Measurements from ENCODE around the gene SLC4A2. TPM values are rescaled to one million over a fixed set of nuclear protein-coding genes. Genes with fewer than 3 reads are reported as not detected.

SLC4A2 gene
- total RNA-seq, 1 donor from 2014 or later = 74.2 TPM

- DNase-seq (ENCODE audit: low spot score) = no peak
These were observed 3.8 kb downstream of the SLC4A2 start for GRCh38 chr7:151063212-151063561.

DNA sequence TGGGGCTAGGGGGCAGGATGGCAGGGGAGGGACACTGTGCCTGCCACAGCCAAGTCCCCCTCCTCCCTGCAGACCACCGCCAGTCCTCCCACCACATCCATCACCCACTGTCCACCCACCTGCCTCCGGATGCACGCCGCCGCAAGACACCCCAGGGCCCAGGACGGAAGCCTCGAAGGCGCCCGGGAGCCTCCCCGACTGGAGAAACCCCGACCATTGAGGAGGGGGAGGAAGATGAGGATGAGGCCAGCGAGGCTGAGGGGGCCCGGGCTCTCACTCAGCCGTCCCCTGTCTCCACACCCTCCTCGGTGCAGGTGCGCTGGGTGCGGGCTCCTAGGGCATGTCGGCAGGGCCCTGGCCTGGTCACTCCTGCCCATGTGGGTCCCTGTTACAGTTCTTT lies 5.1 kb downstream of the SLC4A2 start:
- no peak for DNase-seq (ENCODE audit: low spot score)

DNA sequence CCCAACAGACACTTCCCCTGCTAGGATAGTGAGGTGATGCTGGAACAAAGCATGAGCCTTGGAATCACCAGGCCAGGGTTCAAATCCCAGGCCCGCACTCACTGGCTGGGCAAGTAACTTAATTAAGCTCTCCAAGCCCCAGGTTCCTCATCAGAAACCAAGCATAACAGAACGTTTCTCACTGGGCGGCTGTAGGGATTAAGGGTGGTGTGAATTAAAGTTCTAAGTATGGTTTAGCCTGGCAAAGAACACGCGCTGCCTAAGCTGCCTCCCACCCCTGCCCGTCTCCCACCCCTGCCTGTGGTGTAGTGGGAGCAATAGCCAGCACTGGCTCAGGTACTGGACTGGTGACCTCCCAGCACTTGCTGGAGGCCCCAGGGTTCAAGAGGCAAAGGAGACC lies 5.6 kb downstream of the SLC4A2 start:
- no peak for DNase-seq (ENCODE audit: low spot score)

DNA sequence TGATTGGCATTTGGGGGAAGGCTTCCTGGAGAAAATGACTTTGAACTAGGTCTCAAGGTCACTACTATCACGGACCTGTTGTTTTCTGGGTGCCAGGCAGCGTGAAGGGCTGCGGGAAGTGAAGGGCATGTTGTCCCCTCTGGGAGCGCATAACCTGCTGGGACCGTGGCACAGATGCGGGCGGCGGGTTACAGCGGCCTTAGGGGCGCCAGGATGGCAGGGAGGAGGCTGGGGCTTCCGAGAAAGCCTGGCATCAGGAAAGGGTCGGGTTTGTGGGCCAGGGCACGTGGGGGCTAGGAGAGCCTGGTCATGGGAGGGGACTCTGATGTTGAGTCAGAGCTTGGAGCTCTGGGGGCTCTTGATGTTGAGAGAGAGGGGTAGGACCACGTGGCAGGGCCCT lies 6.1 kb downstream of the SLC4A2 start:
- DNase-seq (ENCODE audit: low spot score) = no peak

- no peak for DNase-seq (ENCODE audit: low spot score)
These were observed 7.0 kb downstream of the SLC4A2 start for GRCh38 chr7:151066273-151066974.

DNA sequence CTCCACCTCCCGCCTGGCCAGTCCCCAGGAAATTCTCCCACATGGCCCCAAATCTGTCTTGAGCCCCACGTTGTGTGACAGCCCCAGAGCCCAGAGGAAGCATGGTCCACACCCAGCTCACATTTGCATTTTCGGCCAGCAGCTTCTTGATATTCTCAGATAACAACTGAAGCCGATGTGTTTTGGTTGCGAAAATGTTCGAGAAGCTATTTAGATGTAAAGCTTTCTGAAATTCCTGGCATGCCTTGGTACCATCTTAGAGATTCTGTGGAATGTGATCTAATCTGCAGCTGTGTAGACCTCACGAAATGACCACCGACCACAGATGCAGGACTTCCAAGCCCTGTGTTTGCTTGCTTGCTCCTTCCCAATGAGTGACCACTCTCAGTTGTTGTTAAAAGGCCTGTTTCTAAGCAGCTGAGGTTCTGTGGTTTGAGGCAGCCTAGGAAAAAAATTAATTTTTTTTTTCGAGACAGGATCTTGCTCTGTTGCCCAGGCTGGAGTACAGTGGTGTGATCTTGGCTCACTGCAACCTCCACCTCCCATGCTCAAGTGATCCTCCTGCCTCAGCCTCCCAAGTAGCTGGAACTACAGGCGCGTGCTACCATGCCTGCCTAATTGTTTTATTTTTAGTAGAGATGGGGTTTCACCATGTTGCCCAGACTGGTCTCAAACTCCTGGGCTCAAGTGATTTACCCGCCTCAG lies 8.8 kb downstream of the SLC4A2 start:
- no peak for DNase-seq (ENCODE audit: low spot score)

DNA sequence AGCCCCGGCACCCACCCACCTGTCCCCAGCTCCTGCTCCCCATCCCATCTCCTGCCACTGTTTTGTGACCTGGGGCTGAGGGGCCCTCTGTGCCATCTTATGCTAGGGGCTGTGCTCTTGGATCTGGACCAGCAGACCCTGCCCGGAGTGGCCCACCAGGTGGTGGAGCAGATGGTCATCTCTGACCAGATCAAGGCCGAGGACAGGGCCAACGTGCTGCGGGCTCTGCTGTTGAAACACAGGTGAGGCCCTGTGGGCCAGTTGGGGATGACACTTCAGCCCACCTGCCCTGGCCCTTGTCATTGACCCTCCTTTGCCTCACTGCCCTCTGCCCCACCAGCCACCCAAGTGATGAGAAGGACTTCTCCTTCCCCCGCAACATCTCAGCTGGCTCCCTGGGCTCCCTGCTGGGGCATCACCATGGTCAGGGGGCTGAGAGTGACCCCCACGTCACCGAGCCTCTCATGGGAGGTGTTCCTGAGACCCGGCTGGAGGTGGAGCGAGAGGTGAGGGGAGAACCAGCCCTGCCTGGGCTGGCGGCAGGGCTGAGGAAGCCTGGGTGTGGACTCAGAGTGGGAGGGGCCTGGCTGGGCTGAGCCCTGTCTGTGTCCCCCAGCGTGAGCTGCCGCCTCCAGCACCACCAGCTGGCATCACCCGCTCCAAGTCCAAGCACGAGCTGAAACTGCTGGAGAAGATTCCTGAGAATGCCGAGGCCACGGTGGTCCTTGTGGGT lies 10.6 kb downstream of the SLC4A2 start:
- DNase-seq (ENCODE audit: low spot score) = no peak

- DNase-seq (ENCODE audit: low spot score) = no peak
These were observed 11.2 kb downstream of the SLC4A2 start for GRCh38 chr7:151070574-151070960.

DNA sequence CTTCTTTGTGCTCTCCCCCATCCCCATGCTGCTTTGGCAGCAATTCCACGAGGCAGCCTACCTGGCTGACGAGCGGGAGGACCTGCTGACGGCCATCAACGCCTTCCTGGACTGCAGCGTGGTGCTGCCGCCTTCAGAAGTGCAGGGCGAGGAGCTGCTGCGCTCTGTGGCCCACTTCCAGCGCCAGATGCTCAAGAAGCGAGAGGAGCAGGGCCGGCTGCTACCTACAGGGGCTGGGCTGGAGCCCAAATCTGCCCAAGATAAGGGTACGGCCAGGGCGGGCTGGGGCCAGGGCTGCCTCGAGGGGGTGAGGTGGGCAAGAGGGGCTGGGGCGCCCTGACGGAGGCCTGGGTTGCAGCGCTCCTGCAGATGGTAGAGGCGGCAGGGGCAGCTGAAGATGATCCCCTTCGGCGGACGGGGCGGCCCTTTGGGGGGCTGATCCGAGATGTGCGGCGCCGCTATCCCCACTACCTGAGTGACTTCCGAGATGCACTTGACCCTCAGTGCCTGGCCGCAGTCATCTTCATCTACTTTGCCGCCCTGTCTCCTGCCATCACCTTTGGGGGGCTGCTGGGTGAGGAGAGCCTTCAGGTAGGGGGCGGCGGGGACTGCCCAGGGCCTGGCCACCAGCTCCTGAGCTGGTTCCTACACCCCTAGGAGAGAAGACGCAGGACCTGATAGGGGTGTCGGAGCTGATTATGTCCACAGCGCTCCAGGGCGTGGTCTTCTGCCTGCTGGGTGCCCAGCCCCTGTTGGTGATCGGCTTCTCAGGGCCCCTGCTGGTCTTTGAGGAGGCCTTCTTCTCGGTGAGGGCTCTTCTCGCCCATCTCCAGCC lies 11.9 kb downstream of the SLC4A2 start:
- DNase-seq (ENCODE audit: low spot score) = no peak

DNA sequence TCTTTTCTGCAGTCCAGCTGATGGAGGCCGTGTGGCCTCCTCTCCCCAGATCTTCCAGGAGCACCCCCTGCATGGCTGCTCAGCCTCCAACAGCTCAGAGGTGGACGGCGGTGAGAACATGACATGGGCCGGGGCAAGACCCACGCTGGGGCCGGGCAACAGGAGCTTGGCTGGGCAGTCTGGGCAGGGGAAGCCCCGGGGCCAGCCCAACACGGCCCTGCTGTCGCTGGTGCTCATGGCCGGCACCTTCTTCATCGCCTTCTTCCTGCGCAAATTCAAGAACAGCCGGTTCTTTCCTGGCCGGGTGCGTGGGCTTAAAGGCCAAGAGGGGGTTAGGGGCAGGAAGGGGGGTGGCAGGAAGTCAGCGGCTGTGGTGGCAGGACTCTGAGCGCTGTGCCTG lies 14.6 kb downstream of the SLC4A2 start:
- DNase-seq (ENCODE audit: low spot score) = no peak

DNA sequence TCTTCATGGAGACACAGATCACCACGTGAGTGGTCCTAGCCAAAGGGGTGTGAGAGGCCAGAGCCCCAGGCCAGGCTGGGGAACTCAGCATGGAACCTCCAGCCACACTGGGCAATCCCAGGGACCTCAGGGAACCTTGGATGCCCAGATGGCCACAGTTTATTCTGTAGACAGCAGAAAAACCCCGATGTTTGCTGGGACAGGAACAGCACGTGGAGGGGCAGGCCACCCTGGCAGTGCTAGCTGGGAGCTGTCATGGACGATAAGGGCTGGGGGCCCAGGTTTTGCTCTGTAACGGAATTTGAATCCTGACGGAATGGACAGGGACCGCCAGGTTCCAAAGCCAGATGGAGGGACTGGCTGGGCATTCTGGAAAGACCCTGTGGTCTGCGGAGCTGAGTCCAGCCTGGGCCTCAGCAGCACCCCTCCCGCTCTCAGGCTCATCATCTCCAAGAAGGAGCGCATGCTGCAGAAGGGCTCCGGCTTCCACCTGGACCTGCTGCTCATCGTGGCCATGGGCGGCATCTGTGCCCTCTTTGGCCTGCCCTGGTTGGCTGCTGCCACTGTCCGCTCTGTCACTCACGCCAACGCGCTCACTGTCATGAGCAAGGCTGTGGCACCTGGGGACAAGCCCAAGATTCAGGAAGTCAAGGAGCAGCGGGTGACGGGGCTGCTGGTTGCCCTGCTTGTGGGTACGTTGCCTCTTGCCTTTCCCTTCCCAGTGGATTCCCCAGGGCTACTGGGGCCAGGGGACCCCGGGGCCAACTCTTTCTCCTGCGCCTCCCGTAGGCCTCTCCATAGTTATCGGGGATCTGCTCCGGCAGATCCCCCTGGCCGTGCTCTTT lies 15.7 kb downstream of the SLC4A2 start:
- no peak for DNase-seq (ENCODE audit: low spot score)

GRCh38 chr7:151075662-151075971 lies 16.2 kb downstream of the SLC4A2 start:
- DNase-seq (ENCODE audit: low spot score) = no peak

DNA sequence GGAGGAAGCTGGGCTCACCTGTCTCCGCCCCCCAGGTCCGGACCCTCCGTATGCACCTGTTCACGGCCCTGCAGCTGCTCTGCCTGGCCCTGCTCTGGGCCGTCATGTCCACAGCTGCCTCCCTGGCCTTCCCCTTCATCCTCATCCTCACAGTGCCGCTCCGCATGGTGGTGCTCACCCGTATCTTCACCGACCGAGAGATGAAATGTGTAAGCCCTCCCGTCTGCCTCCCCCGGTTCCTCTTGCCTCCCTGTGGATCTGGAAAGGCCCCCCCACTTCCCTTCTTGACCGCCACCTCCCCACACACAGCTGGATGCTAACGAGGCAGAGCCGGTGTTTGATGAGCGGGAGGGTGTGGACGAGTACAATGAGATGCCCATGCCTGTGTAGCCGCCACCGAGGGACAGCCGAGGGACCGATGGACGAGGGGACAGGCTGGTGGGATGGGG lies 16.6 kb downstream of the SLC4A2 start:
- no peak for DNase-seq (ENCODE audit: low spot score)

GRCh38 chr7:151076863-151077704 lies 17.7 kb downstream of the SLC4A2 start:
- DNase-seq (ENCODE audit: low spot score) = no peak

DNA sequence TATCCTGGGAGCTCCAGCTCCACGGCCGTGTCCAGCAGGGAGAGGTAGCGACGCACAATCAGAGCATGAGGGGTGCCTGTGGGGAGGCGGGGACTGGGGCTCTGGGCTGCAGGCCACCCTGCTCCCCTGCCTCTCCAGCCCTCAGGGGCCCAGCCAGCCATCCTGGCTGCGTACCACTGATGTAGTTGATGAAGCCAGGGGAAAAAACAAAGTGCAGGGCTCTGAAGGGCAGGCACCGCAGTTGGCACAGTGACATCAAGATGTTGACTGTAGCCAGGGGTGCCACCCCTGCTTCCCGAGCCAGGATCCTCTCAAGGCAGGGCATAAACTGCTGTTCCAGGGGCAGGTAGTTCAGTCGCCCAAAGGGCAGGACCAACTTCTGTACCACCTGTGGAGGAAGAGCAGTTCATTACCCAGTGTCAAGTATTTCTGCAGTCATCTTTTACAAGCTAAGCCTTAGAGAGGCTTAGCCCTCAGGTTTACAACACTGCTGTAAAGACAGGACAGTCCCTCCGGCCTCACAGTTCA lies 18.4 kb downstream of the SLC4A2 start:
- DNase-seq (ENCODE audit: low spot score) = no peak

DNA sequence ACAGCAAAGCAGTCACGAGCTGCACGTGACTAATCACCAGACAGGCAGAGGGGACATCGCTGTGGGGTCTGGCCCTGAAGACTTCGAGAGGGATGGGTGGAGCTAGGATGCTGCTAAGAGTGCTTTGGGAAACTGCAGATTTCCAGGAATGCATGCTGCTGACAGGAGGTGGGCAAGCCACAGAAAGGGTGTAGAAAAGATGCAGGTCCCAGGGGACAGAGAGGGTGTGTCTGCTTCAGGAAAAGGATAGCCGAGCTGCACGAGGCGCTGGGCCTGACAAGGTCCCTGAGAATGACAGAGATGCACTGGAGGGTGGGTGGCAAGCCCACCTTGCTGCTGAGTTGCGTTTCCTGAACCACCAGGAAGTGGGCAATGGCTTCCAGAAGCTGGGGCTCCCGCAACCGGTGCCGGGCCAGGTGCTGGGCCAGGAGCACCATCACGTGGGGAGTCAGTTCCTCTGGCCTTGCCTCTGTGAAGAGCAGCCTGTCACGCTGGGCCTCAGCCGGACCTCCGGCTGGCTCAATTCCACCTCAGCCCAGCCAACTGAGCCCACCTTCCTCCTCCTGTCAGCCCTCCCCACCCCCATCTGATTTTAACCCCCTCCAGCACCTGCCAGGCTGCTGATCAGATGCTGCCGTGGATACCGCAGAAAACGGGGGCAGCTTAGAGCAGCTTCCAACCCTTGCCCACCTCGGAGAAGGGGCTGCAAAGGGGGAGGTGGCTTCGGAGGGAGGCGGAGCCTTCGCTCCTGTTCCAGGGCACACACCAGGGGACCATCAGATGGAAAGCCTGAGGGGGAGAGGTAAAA lies 19.0 kb downstream of the SLC4A2 start:
- no peak for DNase-seq (ENCODE audit: low spot score)

DNA sequence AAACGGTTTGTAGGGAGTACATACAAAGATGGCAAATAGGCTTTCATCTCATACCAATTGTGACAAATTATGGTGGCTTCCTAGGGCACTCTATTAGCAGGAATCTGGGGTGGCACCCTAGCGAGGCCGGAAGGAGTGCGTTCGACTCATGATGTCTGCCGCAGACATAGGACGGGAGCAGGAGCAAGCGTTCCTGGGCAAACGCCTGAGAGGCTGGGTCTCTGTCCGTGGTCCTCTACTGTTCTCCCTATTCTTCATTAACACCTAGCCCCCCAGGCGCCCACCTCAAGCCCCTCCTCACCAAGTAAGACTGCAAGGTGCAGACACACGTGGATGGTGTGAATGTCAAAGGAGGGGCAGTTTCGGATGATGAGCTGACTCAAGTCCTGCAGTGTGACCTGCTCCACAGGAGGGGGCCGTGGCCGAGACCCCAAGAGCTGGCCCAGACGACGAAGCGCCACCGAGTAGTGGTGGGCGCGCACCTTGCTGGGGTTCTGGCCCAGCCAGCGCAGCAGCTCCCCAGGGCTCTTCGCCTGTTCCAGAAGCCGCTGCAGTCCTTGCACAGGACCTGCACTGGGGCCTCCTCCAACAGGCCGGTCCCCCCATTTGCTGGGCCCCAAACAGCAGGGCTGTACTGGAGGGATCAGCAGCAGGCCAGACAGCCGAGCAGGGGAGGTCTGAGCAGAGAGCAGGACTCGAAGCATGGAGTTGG lies 20.0 kb downstream of the SLC4A2 start:
- DNase-seq (ENCODE audit: low spot score) = no peak

DNA sequence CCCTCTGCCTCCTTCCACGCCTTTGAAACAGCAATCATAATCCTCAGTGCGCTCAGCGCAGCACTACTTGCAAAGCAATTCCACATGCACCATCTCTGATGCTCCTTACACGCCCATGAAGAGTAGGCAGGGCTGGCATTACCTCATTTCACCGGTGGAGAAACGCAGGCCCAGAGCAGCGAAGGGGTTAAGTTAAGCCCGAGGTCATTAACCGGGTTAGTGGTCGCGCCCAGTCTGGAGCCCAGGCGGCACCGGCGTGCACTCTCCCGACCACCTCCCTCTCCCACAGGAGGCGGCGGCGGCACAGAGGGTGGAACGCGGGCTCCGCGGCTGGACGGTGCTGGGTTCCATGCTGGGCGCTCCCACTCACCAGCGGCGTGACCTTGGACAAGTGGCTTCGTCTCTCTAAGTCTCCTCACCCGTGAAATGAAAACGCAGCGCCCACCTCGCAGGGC lies 20.7 kb downstream of the SLC4A2 start:
- no peak for DNase-seq (ENCODE audit: low spot score)
